Activated T-cell treated with anti-CD3 and anti-CD28 coated beads for 4 hours (primary cell): Measurements from ENCODE around the gene GRK6.

Experiments used
- DNase-seq: peaks from one replicate; pipeline ENCODE4 v3.0.0-alpha.2; 2020

The GRK6 gene

GRCh38 chr5:177427211-177427822, 841 bp downstream of the GRK6 start:
- no peak for DNase-seq

GRCh38 chr5:177427919-177428573, 1.6 kb downstream of the GRK6 start:
- no peak for DNase-seq

GRCh38 chr5:177428574-177429217, 2.2 kb downstream of the GRK6 start:
- no peak for DNase-seq

- DNase-seq: peak; percentile 87
Observed at GRCh38 chr5:177429248-177430040, 3.0 kb downstream of the GRK6 start.

GRCh38 chr5:177430140-177430951, 3.9 kb downstream of the GRK6 start:
- no peak for DNase-seq

- no peak for DNase-seq
Observed at GRCh38 chr5:177430972-177431316, 4.5 kb downstream of the GRK6 start.

- no peak for DNase-seq
Observed at GRCh38 chr5:177431317-177432142, 5.1 kb downstream of the GRK6 start.

GRCh38 chr5:177432143-177432838, 5.8 kb downstream of the GRK6 start:
- no peak for DNase-seq

GRCh38 chr5:177432839-177433657, 6.6 kb downstream of the GRK6 start:
- DNase-seq: no peak

- no peak for DNase-seq
Observed at GRCh38 chr5:177433658-177434217, 7.3 kb downstream of the GRK6 start.

- DNase-seq: no peak
Observed at GRCh38 chr5:177434437-177434836, 8.0 kb downstream of the GRK6 start.

GRCh38 chr5:177434942-177435738, 8.7 kb downstream of the GRK6 start:
- no peak for DNase-seq

GRCh38 chr5:177435847-177436536, 9.5 kb downstream of the GRK6 start:
- no peak for DNase-seq

- DNase-seq: no peak
Observed at GRCh38 chr5:177437623-177438022, 11.1 kb downstream of the GRK6 start.

GRCh38 chr5:177438468-177438867, 12.0 kb downstream of the GRK6 start:
- no peak for DNase-seq

- no peak for DNase-seq
Observed at GRCh38 chr5:177439518-177440053, 13.1 kb downstream of the GRK6 start.

GRCh38 chr5:177440211-177440989, 13.9 kb downstream of the GRK6 start:
- DNase-seq: no peak
